AG09309 (cell line): ENCODE results near the gene SMYD4.

Experiments used
- DNase-seq: peaks from one replicate; pipeline ENCODE4 v3.0.0-alpha.2; 2010; ENCODE audit warnings: low read depth
- H3K4me3 ChIP-seq: 2 replicates; pipeline ENCODE4 v1.5.1; 2011; ENCODE audit warnings: mild to moderate bottlenecking, low read depth, low read length, moderate library complexity; ENCODE audit not compliant: control insufficient read depth
- CTCF ChIP-seq: IDR thresholded peaks from 2 replicates; pipeline ENCODE4 v1.5.1; 2011; ENCODE audit warnings: mild to moderate bottlenecking, low read depth, low read length, inconsistent platforms; ENCODE audit not compliant: insufficient read depth, control insufficient read depth; ENCODE audit errors: missing control alignments

The SMYD4 gene

GRCh38 chr17:1755252-1755826 is 74.4 kb downstream of the SMYD4 start:
- no peak for TF ChIP-seq CTCF
- no peak for DNase-seq
- H3K4me3 ChIP-seq = no peak overlapping the region

DNA sequence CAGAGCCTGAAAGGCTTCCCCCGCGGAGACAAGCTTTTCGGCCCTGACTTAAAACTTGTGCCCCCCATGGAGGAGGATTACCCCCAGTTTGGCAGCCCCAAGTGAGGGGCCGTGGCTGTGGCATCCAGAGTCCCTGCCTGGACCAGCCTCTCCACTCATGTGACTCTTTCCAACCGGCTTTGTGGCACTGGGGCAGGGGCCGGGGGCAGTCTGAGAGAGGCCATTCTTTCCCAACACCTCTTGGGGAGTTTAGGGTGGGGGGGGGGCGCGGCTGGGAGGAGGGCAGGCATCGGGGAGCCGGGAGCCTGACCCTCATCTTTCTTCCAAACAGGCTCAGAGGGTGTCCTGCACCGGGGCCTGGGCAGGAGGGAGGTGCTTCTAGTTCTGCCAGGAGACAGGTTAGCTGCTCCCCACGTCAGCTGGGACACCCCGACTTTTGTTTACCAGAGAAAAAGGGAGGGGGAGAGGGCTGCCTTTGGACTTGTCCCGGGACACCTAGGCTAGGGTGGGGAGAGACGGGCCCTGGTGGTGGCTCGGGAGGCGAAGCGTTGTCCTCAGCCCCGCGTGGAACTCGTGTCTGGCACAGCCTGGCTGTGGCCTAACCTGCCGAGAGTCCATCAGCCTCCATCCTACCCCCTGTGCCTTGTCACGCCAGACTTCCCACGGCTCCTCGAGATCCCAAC is 75.1 kb downstream of the SMYD4 start:
- DNase-seq = no peak
- H3K4me3 ChIP-seq = no peak overlapping the region
- no peak for TF ChIP-seq CTCF

GRCh38 chr17:1753767-1754429 is 75.8 kb downstream of the SMYD4 start:
- no peak for DNase-seq
- no peak overlapping the region for H3K4me3 ChIP-seq
- TF ChIP-seq CTCF = no peak

DNA sequence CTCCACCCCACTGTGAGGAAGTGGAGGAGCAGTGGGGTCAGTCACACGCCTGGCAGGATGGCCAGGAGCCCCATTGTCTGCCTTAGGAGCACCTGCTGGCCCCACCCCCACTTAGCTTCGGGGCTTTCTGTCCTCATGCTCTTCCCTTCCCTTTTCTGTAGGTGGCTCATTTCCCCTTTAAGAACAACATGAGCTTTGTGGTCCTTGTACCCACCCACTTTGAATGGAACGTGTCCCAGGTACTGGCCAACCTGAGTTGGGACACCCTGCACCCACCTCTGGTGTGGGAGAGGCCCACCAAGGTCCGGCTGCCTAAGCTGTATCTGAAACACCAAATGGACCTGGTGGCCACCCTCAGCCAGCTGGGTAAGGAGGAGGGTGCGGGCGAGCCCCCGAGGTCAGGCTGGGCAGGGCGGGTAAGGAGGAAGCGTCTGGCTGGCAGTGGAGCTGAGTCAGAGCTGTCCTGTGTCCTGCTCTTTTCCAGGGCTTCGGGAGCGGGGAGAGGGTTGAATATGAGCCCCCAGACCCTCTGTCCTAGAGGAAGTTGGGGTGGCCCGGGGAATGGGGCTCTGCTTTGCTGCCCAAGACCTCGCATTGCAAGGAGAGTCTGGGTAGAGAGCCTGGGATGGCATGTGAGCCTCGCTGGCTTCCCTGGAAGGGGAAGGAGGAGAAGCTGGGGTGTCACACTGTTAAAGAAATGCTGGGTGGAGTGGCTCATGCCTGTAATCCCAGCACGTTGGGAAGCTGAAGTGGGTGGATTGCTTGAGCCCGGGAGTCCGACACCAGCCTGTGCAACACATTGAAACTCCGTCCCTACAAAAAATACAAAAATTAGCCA is 77.1 kb downstream of the SMYD4 start:
- no peak for DNase-seq
- H3K4me3 ChIP-seq = no peak overlapping the region
- TF ChIP-seq CTCF = no peak

DNA sequence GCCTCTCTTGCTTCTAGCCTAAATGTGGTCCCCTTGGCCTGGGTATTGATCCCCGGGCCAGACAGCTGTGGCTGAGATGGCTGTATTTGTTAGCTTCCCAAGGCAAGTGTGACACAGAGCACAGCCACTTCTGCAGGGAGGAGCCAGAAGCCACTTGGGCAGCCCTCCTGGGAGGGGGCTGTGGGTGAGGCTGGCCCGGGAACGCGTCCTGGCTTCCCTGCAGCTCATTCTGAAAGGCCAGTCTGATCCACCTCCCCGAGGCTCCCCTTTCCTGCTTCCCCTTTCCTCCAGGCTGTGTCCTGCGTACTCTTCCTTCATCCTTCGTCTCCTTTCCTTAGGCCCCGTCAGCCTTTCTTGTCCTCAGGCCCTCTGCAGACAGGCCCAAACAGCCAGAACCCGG is 79.1 kb downstream of the SMYD4 start:
- DNase-seq = no peak
- TF ChIP-seq CTCF = no peak
- H3K4me3 ChIP-seq = no peak overlapping the region

DNA sequence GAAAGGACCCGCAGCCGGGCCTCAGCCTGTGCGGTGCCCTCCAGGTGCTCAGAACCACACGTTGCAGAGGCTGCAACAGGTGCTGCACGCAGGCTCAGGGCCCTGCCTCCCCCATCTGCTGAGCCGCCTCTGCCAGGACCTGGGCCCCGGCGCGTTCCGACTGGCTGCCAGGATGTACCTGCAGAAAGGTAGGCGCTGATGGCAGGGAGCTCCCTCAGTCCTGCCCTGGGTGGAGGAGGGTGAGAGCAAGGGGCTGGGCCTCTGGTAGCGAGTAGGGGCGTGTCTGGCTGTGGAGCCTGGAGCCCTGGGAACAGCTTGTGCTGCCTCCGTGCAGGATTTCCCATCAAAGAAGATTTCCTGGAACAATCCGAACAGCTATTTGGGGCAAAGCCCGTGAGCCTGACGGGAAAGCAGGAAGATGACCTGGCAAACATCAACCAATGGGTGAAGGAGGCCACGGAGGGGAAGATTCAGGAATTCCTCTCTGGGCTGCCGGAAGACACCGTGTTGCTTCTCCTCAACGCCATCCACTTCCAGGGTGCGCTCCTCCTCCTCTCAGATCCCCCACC is 82.6 kb downstream of the SMYD4 start:
- no peak for TF ChIP-seq CTCF
- H3K4me3 ChIP-seq = no peak overlapping the region
- DNase-seq = no peak
